ENCODE measurements around the gene NNAT. TPM values are rescaled to one million over a fixed set of nuclear protein-coding genes. Genes with fewer than 3 reads are reported as not detected.
"Not testable (repeated sequence)": the region's sequence is repeated elsewhere in the genome, so short reads cannot be mapped to it uniquely, and the experiment has no call there.

NNAT gene, protein sequence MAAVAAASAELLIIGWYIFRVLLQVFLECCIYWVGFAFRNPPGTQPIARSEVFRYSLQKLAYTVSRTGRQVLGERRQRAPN
- total RNA-seq (ENCODE audit: low replicate concordance): 19.2 and 114 TPM in 2 replicates
- long read RNA-seq, transcript NNAT-202 (2 exons, 1,222 nt): major isoform, 6 of 11 reads
- long read RNA-seq, partial matches to known transcripts: 0 of 11 reads
- long read RNA-seq, other reads (novel, unspliced or antisense): 1 of 11 reads

DNA sequence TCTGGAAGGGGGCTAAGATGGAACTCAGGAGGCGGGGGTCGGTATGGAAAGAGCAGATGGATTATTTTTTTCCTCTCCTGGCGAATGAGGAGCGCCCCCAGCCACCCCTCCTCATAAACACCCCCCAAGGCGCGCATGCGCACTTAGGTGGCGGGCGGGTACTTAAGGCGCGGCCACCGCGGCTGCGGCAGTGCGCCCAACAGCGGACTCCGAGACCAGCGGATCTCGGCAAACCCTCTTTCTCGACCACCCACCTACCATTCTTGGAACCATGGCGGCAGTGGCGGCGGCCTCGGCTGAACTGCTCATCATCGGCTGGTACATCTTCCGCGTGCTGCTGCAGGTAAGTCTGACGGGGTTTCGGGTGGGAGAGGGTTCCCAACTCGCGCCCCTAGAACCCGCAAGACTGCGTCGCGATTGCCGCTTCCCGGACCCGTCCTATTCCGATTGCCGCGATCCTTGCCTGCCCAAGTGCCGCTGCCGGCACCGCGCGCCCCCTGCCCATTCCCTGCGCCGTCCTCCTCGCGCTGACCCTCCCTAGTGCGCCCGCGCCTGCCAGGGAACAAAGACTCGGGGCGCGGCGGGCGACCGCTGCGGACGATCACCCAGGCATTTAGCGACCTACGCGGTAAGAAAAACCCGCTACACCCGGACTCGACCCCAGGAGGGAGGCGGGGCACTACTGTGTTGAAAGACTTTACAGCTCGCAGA lies at the start of gene NNAT:
Gene NNAT (plus strand): TSS at position 190 of the 711 bp plus-strand sequence. CDS start 82 bp downstream, at position 272.
- no peaks in the 10 kb centered on the region for H3K9me3 Mint-ChIP-seq
- H3K4me3 Mint-ChIP-seq: peak within 1 kb of the TSS; percentile 88
- no peak for DNase-seq (ENCODE audit: extremely low spot score, unreplicated experiment)
- no peaks in the 10 kb centered on the region for H3K27me3 Mint-ChIP-seq
- TF ChIP-seq, protein P1, sequence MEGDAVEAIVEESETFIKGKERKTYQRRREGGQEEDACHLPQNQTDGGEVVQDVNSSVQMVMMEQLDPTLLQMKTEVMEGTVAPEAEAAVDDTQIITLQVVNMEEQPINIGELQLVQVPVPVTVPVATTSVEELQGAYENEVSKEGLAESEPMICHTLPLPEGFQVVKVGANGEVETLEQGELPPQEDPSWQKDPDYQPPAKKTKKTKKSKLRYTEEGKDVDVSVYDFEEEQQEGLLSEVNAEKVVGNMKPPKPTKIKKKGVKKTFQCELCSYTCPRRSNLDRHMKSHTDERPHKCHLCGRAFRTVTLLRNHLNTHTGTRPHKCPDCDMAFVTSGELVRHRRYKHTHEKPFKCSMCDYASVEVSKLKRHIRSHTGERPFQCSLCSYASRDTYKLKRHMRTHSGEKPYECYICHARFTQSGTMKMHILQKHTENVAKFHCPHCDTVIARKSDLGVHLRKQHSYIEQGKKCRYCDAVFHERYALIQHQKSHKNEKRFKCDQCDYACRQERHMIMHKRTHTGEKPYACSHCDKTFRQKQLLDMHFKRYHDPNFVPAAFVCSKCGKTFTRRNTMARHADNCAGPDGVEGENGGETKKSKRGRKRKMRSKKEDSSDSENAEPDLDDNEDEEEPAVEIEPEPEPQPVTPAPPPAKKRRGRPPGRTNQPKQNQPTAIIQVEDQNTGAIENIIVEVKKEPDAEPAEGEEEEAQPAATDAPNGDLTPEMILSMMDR (conservative IDR thresholded peaks at IDR 0.05): no peak
- peaks cover 41% of the 10 kb centered on the region for H3K36me3 Mint-ChIP-seq
- H3K27ac Mint-ChIP-seq: peak within 1 kb of the TSS; percentile 61
- peaks cover 69% of the 10 kb centered on the region for H3K4me1 Mint-ChIP-seq (ENCODE audit: unreplicated experiment)

DNA sequence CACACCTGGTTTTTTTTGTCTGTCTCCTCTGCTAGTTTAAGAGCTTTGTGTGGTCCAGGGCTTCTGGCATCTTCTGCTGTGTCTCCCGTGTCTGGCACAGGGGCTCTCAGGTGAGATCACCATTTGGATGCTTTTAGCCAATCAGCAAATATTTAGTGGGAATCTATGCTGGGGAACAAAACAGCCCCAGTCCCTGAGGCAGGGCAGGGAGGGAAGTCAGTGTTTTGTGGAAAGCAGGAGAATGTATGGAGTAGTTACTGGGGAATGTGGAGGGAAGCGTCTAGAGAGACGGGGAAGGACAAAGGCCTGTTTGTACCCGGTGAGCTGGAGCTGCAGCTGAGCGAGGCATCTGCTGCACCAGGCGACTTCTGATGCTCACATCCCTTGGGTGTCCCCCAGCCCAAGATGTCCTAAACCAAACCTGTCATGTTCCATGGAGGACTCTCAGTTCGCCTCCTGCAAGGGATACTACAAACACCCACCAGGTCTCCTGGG lies 49.3 kb upstream of the NNAT start:
- no peak overlapping the region for H3K4me3 Mint-ChIP-seq
- TF ChIP-seq, protein P1 (conservative IDR thresholded peaks at IDR 0.05): no peak
- H3K9me3 Mint-ChIP-seq: peaks cover 6% of the 10 kb centered on the region
- DNase-seq (ENCODE audit: extremely low spot score, unreplicated experiment): no peak
- H3K27me3 Mint-ChIP-seq: peaks cover 26% of the 10 kb centered on the region
- no peak overlapping the region for H3K27ac Mint-ChIP-seq
- H3K4me1 Mint-ChIP-seq (ENCODE audit: unreplicated experiment): peaks cover 17% of the 10 kb centered on the region
- H3K36me3 Mint-ChIP-seq: no peaks in the 10 kb centered on the region

DNA sequence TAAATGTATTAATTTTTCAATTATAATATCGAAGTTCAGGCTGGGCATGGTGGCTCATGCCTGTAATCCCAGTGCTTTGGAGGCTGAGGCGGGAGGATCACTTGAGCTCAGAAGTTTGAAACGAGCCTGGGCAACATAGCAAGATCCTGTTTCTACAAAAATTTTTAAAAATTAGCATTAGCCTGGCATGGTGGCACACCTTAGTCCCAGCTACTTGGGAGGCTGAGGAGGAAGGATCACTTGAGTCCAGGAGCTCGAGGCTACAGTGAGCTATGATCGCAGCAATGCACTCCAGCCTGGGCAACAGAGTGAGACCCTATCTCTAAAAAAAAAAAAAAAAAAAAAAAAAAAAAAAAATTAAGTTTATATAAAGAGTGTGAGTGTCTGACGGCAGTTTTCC lies 48.6 kb upstream of the NNAT start:
- not testable (repeated sequence) for H3K9me3 Mint-ChIP-seq; H3K27ac Mint-ChIP-seq; DNase-seq (ENCODE audit: extremely low spot score, unreplicated experiment); H3K36me3 Mint-ChIP-seq; H3K4me3 Mint-ChIP-seq
- H3K4me1 Mint-ChIP-seq (ENCODE audit: unreplicated experiment): peaks cover 17% of the 10 kb centered on the region
- peaks cover 22% of the 10 kb centered on the region for H3K27me3 Mint-ChIP-seq

DNA sequence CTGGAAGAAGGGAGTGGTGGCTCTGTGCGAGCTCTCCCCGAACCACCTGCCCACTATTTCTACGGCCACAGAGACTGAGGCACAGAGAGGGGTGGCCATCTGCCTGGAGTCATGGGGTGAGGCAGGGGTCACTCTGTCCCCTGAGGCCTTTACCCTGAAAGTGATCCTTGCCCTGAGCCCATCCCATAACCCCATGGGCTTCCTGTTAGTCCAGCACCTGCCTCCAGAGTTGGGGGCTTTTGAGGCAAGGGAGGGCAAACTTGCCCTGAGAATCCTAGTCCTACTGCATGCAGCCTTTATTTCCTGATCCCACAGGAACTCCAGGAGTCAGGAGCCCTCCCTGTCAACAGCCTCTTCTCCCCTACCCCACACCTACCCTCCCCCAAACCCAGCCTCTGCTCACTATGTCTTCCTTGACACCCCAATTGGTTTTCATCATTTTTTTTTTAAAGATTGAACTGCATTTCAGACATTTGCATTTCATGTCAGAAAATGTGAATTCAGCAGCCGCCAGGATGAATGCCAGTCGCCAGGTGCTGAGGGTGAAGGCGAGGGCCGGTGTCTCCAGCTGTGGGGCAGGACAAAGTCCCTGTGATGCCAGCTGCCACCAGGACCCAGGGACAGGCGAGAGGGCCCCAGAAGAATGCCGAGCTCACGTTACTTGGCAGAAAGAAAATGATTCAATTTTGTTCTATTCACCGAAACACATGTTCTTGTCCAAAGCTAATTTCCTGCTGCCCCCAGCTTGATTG lies 47.6 kb upstream of the NNAT start:
- peaks cover 17% of the 10 kb centered on the region for H3K4me1 Mint-ChIP-seq (ENCODE audit: unreplicated experiment)
- H3K27me3 Mint-ChIP-seq: peaks cover 21% of the 10 kb centered on the region
- H3K9me3 Mint-ChIP-seq: peaks cover 6% of the 10 kb centered on the region
- TF ChIP-seq, protein P1 (conservative IDR thresholded peaks at IDR 0.05): no peak
- DNase-seq (ENCODE audit: extremely low spot score, unreplicated experiment): peak; percentile 51
- no peak overlapping the region for H3K27ac Mint-ChIP-seq
- H3K4me3 Mint-ChIP-seq: no peak overlapping the region
- H3K36me3 Mint-ChIP-seq: no peaks in the 10 kb centered on the region

DNA sequence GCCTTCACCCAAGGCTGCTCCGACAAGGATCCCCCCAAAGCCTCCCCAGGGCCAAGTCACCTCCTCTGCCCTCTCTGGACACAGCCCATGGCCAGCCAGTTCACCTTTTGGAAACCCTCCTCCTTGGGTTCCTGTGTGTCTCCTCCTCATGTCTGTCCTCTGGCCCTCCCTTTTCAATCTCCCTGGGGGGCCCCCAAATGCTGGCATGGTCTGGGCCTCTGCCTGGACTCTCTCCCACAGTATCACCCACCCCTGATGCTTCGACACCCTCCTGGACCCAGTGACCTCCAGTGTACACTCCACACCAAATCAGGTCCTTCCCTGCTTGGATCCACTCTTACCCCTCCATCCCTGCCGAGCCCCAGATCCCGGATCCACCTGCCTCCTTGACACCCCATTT lies 46.7 kb upstream of the NNAT start:
- H3K4me1 Mint-ChIP-seq (ENCODE audit: unreplicated experiment): peaks cover 17% of the 10 kb centered on the region
- TF ChIP-seq, protein P1 (conservative IDR thresholded peaks at IDR 0.05): no peak
- H3K9me3 Mint-ChIP-seq: peaks cover 6% of the 10 kb centered on the region
- H3K27ac Mint-ChIP-seq: no peak overlapping the region
- H3K36me3 Mint-ChIP-seq: no peaks in the 10 kb centered on the region
- peak; percentile 57 for DNase-seq (ENCODE audit: extremely low spot score, unreplicated experiment)
- H3K4me3 Mint-ChIP-seq: no peak overlapping the region
- H3K27me3 Mint-ChIP-seq: peaks cover 26% of the 10 kb centered on the region

Measured in type B pancreatic cell (in vitro differentiated cells).